DOHH2 (cell line): ENCODE measurements around the gene SLC6A1.

Experiments
- H3F3A ChIP-seq: fragments of 200-600 bp; sonication (generic), shearing (Covaris generic); 2 replicates; pipeline ENCODE4 v1.6.0; 2016; ENCODE audit warnings: antibody characterized with exemption, mild to moderate bottlenecking; ENCODE audit not compliant: control insufficient read depth, insufficient read depth
- H3K27ac ChIP-seq: fragments of 200-600 bp; sonication (generic); 2 replicates; pipeline ENCODE4 v1.5.1; 2014; ENCODE audit warnings: low read depth, mild to moderate bottlenecking, low read length, moderate library complexity
- H3K27me3 ChIP-seq: fragments of 200-600 bp; sonication (generic); 2 replicates; pipeline ENCODE4 v1.6.1; 2014; ENCODE audit warnings: mild to moderate bottlenecking, low read length, mixed read lengths; ENCODE audit not compliant: control insufficient read depth
- H3K36me3 ChIP-seq: fragments of 200-600 bp; sonication (generic); 2 replicates; pipeline ENCODE4 v1.6.1; 2014; ENCODE audit warnings: mild to moderate bottlenecking, low read length, moderate library complexity, mixed read lengths; ENCODE audit not compliant: control insufficient read depth
- H3K4me1 ChIP-seq: fragments of 200-600 bp; sonication (generic); 2 replicates; pipeline ENCODE4 v1.6.1; 2014; ENCODE audit warnings: mild to moderate bottlenecking, low read length, mixed read lengths; ENCODE audit not compliant: control insufficient read depth
- H3K4me2 ChIP-seq: fragments of 200-600 bp; sonication (generic); 2 replicates; pipeline ENCODE4 v1.6.0; 2014; ENCODE audit warnings: mild to moderate bottlenecking, low read length, moderate library complexity
- H3K4me3 ChIP-seq: fragments of 200-600 bp; sonication (generic); 2 replicates; pipeline ENCODE4 v1.5.1; 2014; ENCODE audit warnings: mild to moderate bottlenecking, low read length, mixed read lengths
- H3K79me2 ChIP-seq: fragments of 200-600 bp; sonication (generic); 2 replicates; pipeline ENCODE4 v1.6.1; 2014; ENCODE audit warnings: mild to moderate bottlenecking, low read length, mixed read lengths; ENCODE audit not compliant: control insufficient read depth
- H3K9me2 ChIP-seq: fragments of 200-600 bp; sonication (generic); replicated peaks from 2 replicates; pipeline ENCODE4 v1.6.1; 2014; ENCODE audit warnings: mild to moderate bottlenecking, low read length, mixed read lengths; ENCODE audit not compliant: control insufficient read depth
- H3K9me3 ChIP-seq: fragments of 200-600 bp; sonication (generic); 2 replicates; pipeline ENCODE4 v1.6.1; 2014; ENCODE audit warnings: antibody characterized with exemption, low read length, mixed read lengths; ENCODE audit not compliant: control insufficient read depth, insufficient read depth
- H4K20me1 ChIP-seq: fragments of 200-600 bp; sonication (generic); 2 replicates; pipeline ENCODE4 v1.6.0; 2014; ENCODE audit warnings: low read depth, mild to moderate bottlenecking, antibody characterized with exemption, low read length, moderate library complexity; ENCODE audit not compliant: control insufficient read depth, insufficient read depth
- CTCF ChIP-seq: fragments of 200-600 bp; sonication (generic); IDR thresholded peaks from one replicate; pipeline ENCODE4 v1.5.1; 2014; ENCODE audit warnings: antibody characterized with exemption, mild to moderate bottlenecking, low read depth, low read length; ENCODE audit not compliant: poor library complexity, severe bottlenecking
- EZH2phosphoT487 ChIP-seq: fragments of 200-600 bp; sonication (generic); IDR thresholded peaks from 2 replicates; pipeline ENCODE4 v1.6.1; 2017; ENCODE audit warnings: borderline replicate concordance, mild to moderate bottlenecking, antibody characterized with exemption, low read length, moderate library complexity, mixed read lengths

Gene SLC6A1

GRCh38 chr3:10998542-10998941 lies 6.0 kb downstream of the SLC6A1 start:
- no peaks in the 10 kb centered on the region for H3K36me3 ChIP-seq
- H3K4me3 ChIP-seq, result no peak overlapping the region
- no peaks in the 10 kb centered on the region for H3F3A ChIP-seq
- no peak overlapping the region for H3K4me2 ChIP-seq
- no peaks in the 10 kb centered on the region for H3K9me3 ChIP-seq
- TF ChIP-seq CTCF (no peak), EZH2phosphoT487 (no peak)
- no peaks in the 10 kb centered on the region for H3K79me2 ChIP-seq
- H3K4me1 ChIP-seq, result no peaks in the 10 kb centered on the region
- no peaks in the 10 kb centered on the region for H3K9me2 ChIP-seq
- no peak overlapping the region for H3K27ac ChIP-seq
- H3K27me3 ChIP-seq, result no peaks in the 10 kb centered on the region
- no peaks in the 10 kb centered on the region for H4K20me1 ChIP-seq

GRCh38 chr3:10999221-11000107 lies 6.9 kb downstream of the SLC6A1 start:
- H3K79me2 ChIP-seq, result no peaks in the 10 kb centered on the region
- TF ChIP-seq CTCF (no peak), EZH2phosphoT487 (no peak)
- H3F3A ChIP-seq, result no peaks in the 10 kb centered on the region
- H3K4me3 ChIP-seq, result no peak overlapping the region
- no peaks in the 10 kb centered on the region for H3K4me1 ChIP-seq
- H3K36me3 ChIP-seq, result no peaks in the 10 kb centered on the region
- H3K27me3 ChIP-seq, result no peaks in the 10 kb centered on the region
- no peaks in the 10 kb centered on the region for H3K9me3 ChIP-seq
- no peaks in the 10 kb centered on the region for H3K9me2 ChIP-seq
- H4K20me1 ChIP-seq, result no peaks in the 10 kb centered on the region
- H3K4me2 ChIP-seq, result no peak overlapping the region
- no peak overlapping the region for H3K27ac ChIP-seq

- no peaks in the 10 kb centered on the region for H3K36me3 ChIP-seq
Observed at GRCh38 chr3:11000528-11000927, 8.0 kb downstream of the SLC6A1 start.

More at GRCh38 chr3:11000528-11000927, 8.0 kb downstream of the SLC6A1 start:
- Histone ChIP-seq H3K4me1 (no peaks in the 10 kb centered on the region), H4K20me1 (no peaks in the 10 kb centered on the region), H3K27ac (no peak overlapping the region), H3K4me3 (no peak overlapping the region), H3K27me3 (no peaks in the 10 kb centered on the region), H3F3A (no peaks in the 10 kb centered on the region), H3K4me2 (no peak overlapping the region), H3K9me2 (no peaks in the 10 kb centered on the region), H3K79me2 (no peaks in the 10 kb centered on the region), H3K9me3 (no peaks in the 10 kb centered on the region)
- TF ChIP-seq CTCF, result no peak
- no peak for TF ChIP-seq EZH2phosphoT487
